ENCODE measurements around the gene CACNG4.

The CACNG4 gene

DNA sequence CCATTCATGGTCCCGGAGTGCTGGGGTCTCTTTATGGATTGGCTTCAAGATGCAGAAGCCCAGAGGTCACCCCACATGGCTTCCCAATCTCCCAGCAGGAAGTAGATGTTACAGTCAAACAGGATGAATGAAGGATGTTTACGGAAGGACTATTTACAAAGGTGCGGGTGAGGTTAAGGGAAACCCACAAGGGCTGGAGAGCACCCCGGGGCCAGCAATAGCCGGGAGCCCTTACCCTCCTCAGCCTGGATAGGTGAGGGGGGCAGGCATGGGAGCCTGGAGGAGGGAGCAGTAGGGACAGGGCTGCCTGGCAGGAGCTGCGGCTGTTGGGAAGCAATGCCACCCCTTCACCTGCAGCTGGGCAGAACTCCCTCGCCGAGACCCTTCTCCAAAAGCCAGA, 55.3 kb downstream of the CACNG4 start:
- H3K27ac ChIP-seq, result no peak overlapping the region

DNA sequence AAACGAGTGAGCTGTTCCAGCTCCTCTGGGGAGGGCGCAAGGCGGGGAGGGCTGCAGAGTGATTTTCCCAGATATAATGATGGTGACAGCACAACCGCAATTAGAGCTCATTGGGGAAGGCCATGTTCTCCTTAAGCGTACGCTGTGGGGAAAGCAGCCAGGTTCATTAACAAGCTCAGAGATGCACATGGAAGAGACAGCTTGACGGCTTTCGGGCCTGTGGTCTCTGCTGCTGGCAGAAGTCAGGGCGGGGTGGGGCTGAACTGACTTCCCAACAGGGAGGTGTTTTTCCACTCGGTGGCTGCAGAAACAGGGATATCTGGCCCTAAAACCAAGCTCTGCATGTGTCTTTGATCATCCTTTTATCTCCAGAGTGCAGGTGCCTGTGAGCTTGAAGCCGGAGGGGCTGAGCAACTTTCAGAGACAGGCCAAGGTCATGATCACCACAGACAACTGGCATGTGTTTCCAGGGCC, 55.8 kb downstream of the CACNG4 start:
- TF ChIP-seq, protein P1, sequence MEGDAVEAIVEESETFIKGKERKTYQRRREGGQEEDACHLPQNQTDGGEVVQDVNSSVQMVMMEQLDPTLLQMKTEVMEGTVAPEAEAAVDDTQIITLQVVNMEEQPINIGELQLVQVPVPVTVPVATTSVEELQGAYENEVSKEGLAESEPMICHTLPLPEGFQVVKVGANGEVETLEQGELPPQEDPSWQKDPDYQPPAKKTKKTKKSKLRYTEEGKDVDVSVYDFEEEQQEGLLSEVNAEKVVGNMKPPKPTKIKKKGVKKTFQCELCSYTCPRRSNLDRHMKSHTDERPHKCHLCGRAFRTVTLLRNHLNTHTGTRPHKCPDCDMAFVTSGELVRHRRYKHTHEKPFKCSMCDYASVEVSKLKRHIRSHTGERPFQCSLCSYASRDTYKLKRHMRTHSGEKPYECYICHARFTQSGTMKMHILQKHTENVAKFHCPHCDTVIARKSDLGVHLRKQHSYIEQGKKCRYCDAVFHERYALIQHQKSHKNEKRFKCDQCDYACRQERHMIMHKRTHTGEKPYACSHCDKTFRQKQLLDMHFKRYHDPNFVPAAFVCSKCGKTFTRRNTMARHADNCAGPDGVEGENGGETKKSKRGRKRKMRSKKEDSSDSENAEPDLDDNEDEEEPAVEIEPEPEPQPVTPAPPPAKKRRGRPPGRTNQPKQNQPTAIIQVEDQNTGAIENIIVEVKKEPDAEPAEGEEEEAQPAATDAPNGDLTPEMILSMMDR (conservative IDR thresholded peaks at IDR 0.05), result no peak
- TF ChIP-seq ZFX (IDR thresholded peaks at IDR 0.05), result no peak

More for the DNA sequence above, 55.3 kb downstream of the CACNG4 start:
- TF ChIP-seq, protein P1 (conservative IDR thresholded peaks at IDR 0.05), result no peak
- TF ChIP-seq ZFX (IDR thresholded peaks at IDR 0.05), result no peak

DNA sequence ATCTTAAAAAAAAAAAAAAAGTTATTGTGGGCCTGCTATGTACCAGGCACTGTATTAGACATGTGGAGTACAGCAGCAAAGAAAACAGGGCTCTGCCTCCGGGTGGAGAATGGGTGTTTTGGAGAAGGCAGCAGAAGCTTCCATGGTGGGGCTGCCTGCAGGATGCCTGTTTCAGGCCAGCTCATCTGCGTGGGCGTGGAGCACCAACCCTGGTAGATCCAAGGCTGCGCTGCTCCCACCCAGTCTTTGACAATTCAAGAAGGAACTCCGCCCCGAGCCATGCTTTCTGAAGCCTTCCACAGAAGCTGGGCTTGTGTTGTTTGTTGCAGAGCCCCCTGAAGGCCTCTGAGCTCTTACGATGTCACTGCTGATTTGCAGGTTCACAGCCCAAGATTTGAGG, 56.7 kb downstream of the CACNG4 start:
- no peak for TF ChIP-seq ZFX (IDR thresholded peaks at IDR 0.05)
- TF ChIP-seq, protein P1 (conservative IDR thresholded peaks at IDR 0.05), result no peak

More for the DNA sequence above, 55.8 kb downstream of the CACNG4 start:
- H3K27ac ChIP-seq, result no peak overlapping the region

DNA sequence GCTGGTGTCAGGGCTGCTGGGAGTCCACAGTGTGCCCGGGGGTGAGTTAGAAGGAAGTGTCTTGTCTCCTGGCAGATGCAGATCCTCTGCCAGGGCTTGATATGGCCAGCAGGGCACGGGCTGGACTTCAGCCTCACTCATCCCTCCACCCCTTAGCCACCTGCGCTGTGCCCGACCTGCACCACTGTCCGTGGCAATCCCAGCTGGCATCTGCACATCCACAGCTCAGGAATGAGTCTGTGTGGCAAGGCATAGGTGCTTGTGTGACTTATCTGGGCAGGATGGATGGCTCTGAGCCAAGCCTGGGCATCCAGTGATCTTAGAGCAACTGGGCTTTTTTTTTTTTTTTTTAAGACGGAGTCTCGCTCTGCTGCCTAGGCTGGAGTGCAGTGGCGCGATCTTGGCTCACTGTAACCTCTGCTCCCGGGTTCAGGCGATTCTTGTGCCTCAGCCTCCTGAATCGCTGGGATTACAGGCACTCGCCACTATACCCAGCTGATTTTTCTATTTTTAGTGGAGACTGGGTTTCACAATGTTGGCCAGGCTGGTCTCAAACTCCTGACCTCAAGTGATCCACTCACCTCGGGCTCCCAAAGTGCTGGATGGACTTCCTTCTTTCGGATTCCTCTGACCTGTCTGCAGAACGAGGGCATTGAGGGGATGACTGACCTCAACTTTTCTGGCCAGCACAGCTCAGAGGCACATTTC, 57.4 kb downstream of the CACNG4 start:
- no peak overlapping the region for H3K27ac ChIP-seq
- TF ChIP-seq, protein P1 (conservative IDR thresholded peaks at IDR 0.05), result no peak
- no peak for TF ChIP-seq ZFX (IDR thresholded peaks at IDR 0.05)

More for the DNA sequence above, 56.7 kb downstream of the CACNG4 start:
- no peak overlapping the region for H3K27ac ChIP-seq

DNA sequence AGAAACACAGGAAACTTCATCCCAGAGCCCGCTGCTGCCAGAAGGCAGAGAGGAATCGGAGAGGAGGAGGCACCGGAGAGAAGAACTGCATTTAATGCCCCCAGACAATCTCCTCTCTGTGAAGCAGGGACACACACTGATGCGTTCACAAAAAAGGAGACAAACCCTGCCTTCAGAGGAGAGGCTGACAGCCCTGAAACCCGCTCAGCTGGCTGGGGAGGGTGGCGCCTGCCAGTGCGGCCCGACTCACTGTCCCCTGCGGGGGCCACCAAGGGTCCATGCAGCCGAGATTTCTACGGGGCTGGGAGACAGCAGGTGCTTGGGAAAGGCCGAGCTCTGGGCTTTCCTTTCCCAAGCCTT, 57.9 kb downstream of the CACNG4 start:
- TF ChIP-seq, protein P1 (conservative IDR thresholded peaks at IDR 0.05), result no peak
- no peak for TF ChIP-seq ZFX (IDR thresholded peaks at IDR 0.05)
- H3K27ac ChIP-seq, result no peak overlapping the region

DNA sequence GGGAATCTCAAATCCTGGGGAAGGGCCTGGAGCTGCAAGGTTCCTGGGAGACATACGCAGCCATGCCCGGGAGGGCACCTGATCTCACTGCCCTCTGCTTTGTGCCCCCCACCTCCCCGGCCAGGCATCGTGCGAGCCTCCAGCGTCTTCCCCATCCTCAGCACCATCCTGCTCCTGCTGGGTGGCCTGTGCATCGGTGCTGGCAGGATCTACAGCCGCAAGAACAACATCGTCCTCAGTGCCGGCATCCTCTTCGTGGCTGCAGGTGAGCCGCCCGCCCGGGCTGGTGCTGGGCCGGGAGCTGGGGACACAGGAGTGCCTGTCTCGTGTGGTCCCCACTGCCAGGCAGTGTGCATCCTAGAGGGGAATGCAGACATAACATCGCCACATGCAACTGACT, 60.2 kb downstream of the CACNG4 start:
- no peak overlapping the region for H3K27ac ChIP-seq
- TF ChIP-seq, protein P1 (conservative IDR thresholded peaks at IDR 0.05), result no peak
- TF ChIP-seq ZFX (IDR thresholded peaks at IDR 0.05), result no peak

DNA sequence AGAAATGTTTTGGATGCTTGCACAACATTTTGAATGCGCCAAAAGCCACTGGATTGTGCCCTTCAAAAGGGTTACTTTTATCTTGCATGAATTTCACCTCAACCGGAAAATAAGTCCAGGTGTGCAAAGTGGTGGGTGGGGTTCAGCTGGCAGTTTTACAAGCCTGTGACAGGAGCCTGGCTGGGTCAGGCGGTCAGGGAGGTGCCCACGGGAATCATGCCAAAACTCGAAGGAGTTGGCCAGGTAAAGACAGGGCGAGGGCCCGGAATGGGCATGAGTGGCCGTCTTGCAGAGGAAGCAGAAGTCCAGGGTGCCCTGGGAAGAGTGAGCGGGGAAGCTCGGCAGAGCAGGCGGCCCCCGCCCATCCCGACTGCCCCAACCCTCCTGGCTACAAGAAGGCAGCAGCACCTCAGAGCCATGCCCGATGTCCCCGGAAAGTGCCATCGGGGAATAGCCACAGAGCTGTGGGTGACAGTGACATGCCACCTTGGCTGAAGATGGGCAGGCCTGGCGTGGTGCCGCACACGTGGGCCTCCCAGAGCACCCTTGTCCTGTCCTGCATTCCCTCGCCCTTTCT, 60.8 kb downstream of the CACNG4 start:
- no peak for TF ChIP-seq ZFX (IDR thresholded peaks at IDR 0.05)
- TF ChIP-seq, protein P1 (conservative IDR thresholded peaks at IDR 0.05), result no peak
- no peak overlapping the region for H3K27ac ChIP-seq

Measured in C4-2B (cell line).